Measurements from ENCODE around the gene DPF3.

DNA sequence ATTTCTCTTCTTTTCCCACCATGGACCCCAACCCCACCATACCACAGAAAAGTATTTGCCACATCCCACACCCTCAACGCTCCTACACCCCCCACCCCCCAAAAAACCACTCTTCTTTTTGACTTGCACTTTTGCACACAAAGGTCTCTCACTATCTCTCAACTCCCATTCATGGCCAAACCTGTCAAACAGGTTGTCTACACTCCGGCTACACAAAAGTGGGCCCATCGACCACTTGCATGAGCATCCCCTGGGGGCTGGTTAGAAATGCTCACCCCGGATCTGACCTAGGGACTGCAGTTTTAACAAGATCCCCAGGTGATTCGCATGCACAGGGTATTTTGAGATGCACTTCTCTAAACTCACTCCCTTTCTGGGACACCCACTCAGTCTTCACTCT is 248.2 kb downstream of the DPF3 start:
- TF ChIP-seq, protein P1, sequence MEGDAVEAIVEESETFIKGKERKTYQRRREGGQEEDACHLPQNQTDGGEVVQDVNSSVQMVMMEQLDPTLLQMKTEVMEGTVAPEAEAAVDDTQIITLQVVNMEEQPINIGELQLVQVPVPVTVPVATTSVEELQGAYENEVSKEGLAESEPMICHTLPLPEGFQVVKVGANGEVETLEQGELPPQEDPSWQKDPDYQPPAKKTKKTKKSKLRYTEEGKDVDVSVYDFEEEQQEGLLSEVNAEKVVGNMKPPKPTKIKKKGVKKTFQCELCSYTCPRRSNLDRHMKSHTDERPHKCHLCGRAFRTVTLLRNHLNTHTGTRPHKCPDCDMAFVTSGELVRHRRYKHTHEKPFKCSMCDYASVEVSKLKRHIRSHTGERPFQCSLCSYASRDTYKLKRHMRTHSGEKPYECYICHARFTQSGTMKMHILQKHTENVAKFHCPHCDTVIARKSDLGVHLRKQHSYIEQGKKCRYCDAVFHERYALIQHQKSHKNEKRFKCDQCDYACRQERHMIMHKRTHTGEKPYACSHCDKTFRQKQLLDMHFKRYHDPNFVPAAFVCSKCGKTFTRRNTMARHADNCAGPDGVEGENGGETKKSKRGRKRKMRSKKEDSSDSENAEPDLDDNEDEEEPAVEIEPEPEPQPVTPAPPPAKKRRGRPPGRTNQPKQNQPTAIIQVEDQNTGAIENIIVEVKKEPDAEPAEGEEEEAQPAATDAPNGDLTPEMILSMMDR (IDR thresholded peaks at IDR 0.05), result no peak
- TF ChIP-seq POLR2A (IDR thresholded peaks at IDR 0.05), result no peak
